Heart left ventricle (tissue), 16 donors: ENCODE measurements around the gene PTPRU. TPM values are rescaled to one million over a fixed set of nuclear protein-coding genes. Genes with fewer than 3 reads are reported as not detected.
"Not testable (repeated sequence)": the region's sequence is repeated elsewhere in the genome, so short reads cannot be mapped to it uniquely, and the experiment has no call there.

ENCODE experiments used
- ATAC-seq, 4 donors: fragments of 200-7000 bp; cut with Tn5 transposase; one replicate each; pipeline ENCODE4 v1.9.1; 2020 to 2022; ENCODE audit warnings: moderate library complexity in 4 of 4, mild to moderate bottlenecking in 3 of 4, moderate number of reproducible peaks in 1 of 4
- DNase-seq, 5 donors: peaks; one replicate each; pipeline ENCODE4 v3.0.0-alpha.2; 2020
- H3K27ac ChIP-seq, 12 donors: fragments of 200-600 bp; sonication (generic) in 4 of 12; one replicate each; pipeline versions ENCODE4 v1.5.0 to v1.8.0; 2016 to 2022; ENCODE audit warnings: mild to moderate bottlenecking in 2 of 12
- H3K27me3 ChIP-seq, 9 donors: fragments of 200-600 bp; sonication (generic) in 2 of 9; one replicate each; pipeline versions ENCODE4 v1.5.1 to v1.8.0; 2016 to 2022; ENCODE audit warnings: mild to moderate bottlenecking in 3 of 9
- H3K36me3 ChIP-seq, 9 donors: fragments of 200-600 bp; sonication (generic) in 2 of 9; one replicate each; pipeline versions ENCODE4 v1.5.0 to v1.8.0; 2018 to 2022; ENCODE audit warnings: mild to moderate bottlenecking in 2 of 9
- H3K4me1 ChIP-seq, 12 donors: fragments of 200-600 bp; sonication (generic) in 4 of 12; one replicate each; pipeline versions ENCODE4 v1.5.0 to v1.8.0; 2016 to 2022; ENCODE audit warnings: mild to moderate bottlenecking in 3 of 12
- H3K4me3 ChIP-seq, 12 donors: fragments of 200-600 bp; sonication (generic) in 4 of 12; one replicate each; pipeline versions ENCODE4 v1.5.0 to v1.8.0; 2017 to 2022; ENCODE audit warnings: mild to moderate bottlenecking in 9 of 12, moderate library complexity in 4 of 12
- H3K9me3 ChIP-seq, 12 donors: fragments of 200-600 bp; sonication (generic) in 4 of 12; one replicate each; pipeline versions ENCODE4 v1.5.0 to v1.8.0; 2016 to 2022; ENCODE audit warnings: mild to moderate bottlenecking in 1 of 12
- CTCF ChIP-seq, 12 donors: fragments of 200-600 bp; sonication (generic) in 4 of 12; IDR thresholded peaks; one replicate each; pipeline versions ENCODE4 v1.5.0 to v1.8.0; 2018 to 2022; ENCODE audit warnings: antibody characterized with exemption in 12 of 12, mild to moderate bottlenecking in 5 of 12
- POLR2A ChIP-seq, 2 donors: fragments of 450-650 bp; IDR thresholded peaks; one replicate each; pipeline ENCODE4 v1.6.1; 2017; ENCODE audit warnings: antibody characterized with exemption in 2 of 2, mild to moderate bottlenecking in 2 of 2, moderate library complexity in 2 of 2
- WGBS, 4 donors: extraction: QIAGEN DNeasy Blood & Tissue Kit in 2 of 4; methylation state at CpG; one replicate each; pipeline versions ENCODE4 v1.1.5 to v1.1.7; 2013 to 2018; 5-methylcytosine and 5-hydroxymethylcytosine counted together
- intact Hi-C, 10 donors: fragments of 100-400 bp; cut with DNase I; formaldehyde crosslinking; loops; one replicate each; pipeline versions ENCODE4 v1.11.1 to v1.14.2; 2022
- polyA plus RNA-seq, 2 donors: library from polyadenylated mRNA; stranded (reverse); fragments of 200-250 nt; gene quantifications; one replicate each; pipeline ENCODE4 v1.2.3, GENCODE V29; 2013
- total RNA-seq, 9 donors: library from RNA; depleted of rRNA in 2 of 9; stranded (reverse); fragments of >200 nt in 2 of 9; fragmentation: NEBNext Ultra II Directional in 3 of 9; extraction: Animal tissue kit (Norgen Biotek cat#: 25700) in 3 of 9; gene quantifications; one replicate each; pipeline versions ENCODE4 v1.1.0 to v1.2.4, GENCODE V29; 2016 to 2023
- donor health status: ischemic (EF 13 %, LVEDD 7.1; RV severe dilation, severe dysfunction).
- donor health status: healthy with polysubstance abuse.
- donor health status: DM: no; HTN: yes; CAD: no.
- donor health status: DM: no; HTN: no; CAD: no.
- donor health status: ischemic (EF 25% LVEDD 6.9; RV normal size, moderate dysfunction).
- donor health status: ischemic (EF 25% LVEDD 5.7; RV mildly dilated, moderate dysfunction).
- donor health status: healthy.
- donor health status: DM: yes; HTN: yes; CAD: no.
- donor health status: ischemic (EF 35%, LVEDD 5.7; RV mildly dilated, moderate dysfunction).
- donor health status: nonischemic (EF 11% LVEDD 7.7; RV severe dilation, severe dysfunction).
- donor health status: DM: yes; HTN: yes; CAD: no.
- donor health status: PGD.
- donor health status: ischemic (EF 29% LVEDD 5.4; RV normal size, mild dysfunction).
- donor health status: nonischemic (EF 23%, LVEDD 6.1; RV moderate dilation, normal function).

PTPRU gene
- total and polyA plus RNA-seq, 11 donors: 7.1 to 59.9 (median 16.2) TPM

GRCh38 chr1:29312469-29313461, 76.4 kb downstream of the PTPRU start:
- intact Hi-C loops: no loop called here
- ATAC-seq (no peak), DNase-seq (peak in 1 of 5 donors; percentile 34)
- H3K9me3 ChIP-seq: no peaks in the 10 kb centered on the region
- H3K4me1 ChIP-seq: no peaks in the 10 kb centered on the region
- H3K27me3 ChIP-seq: no peaks in the 10 kb centered on the region
- H3K4me3 ChIP-seq: no peak overlapping the region
- 91 to 92% (median 92%) methylated on average over 22 to 24 of the region's 24 CpGs for WGBS, 4 donors
- peaks cover 0 to 30% (median 0%) of the 10 kb centered on the region in 9 donors for H3K36me3 ChIP-seq
- no peak overlapping the region for H3K27ac ChIP-seq
- TF ChIP-seq CTCF (IDR thresholded peaks at IDR 0.05) (no peak), POLR2A (IDR thresholded peaks at IDR 0.05) (no peak)

- intact Hi-C loops: not testable (repeated sequence)
Measured at GRCh38 chr1:29314685-29315084, 78.4 kb downstream of the PTPRU start.

GRCh38 chr1:29315262-29315661, 78.9 kb downstream of the PTPRU start:
- 94 to 96% (median 95%) methylated on average over 14 to 15 of the region's 15 CpGs for WGBS, 4 donors

More at GRCh38 chr1:29314685-29315084, 78.4 kb downstream of the PTPRU start:
- not testable (repeated sequence) for H3K9me3 ChIP-seq, H3K27me3 ChIP-seq, H3K27ac ChIP-seq, H3K4me3 ChIP-seq, H3K4me1 ChIP-seq, DNase-seq, ATAC-seq
- peaks cover 0 to 31% (median 0%) of the 10 kb centered on the region in 9 donors for H3K36me3 ChIP-seq
- WGBS, 4 donors: 85 to 89% (median 86%) methylated on average over 8 of the region's 8 CpGs

GRCh38 chr1:29315876-29316275, 79.6 kb downstream of the PTPRU start:
- TF ChIP-seq POLR2A (IDR thresholded peaks at IDR 0.05) (no peak), CTCF (IDR thresholded peaks at IDR 0.05) (no peak)
- Histone ChIP-seq H3K9me3 (no peaks in the 10 kb centered on the region), H3K27ac (no peak overlapping the region), H3K27me3 (no peaks in the 10 kb centered on the region), H3K36me3 (peaks cover 0 to 31% (median 0%) of the 10 kb centered on the region in 9 donors), H3K4me3 (no peak overlapping the region), H3K4me1 (no peaks in the 10 kb centered on the region)
- 88 to 97% (median 95%) methylated on average over 4 of the region's 4 CpGs for WGBS, 4 donors
- intact Hi-C loops: no loop called here
- DNase-seq (peak in 1 of 5 donors; percentile 16), ATAC-seq (no peak)

More at GRCh38 chr1:29315262-29315661, 78.9 kb downstream of the PTPRU start:
- DNase-seq (peak in 2 of 5 donors; percentile 18 to 31), ATAC-seq (no peak)
- Histone ChIP-seq H3K9me3 (no peaks in the 10 kb centered on the region), H3K4me1 (no peaks in the 10 kb centered on the region), H3K27ac (no peak overlapping the region), H3K36me3 (peaks cover 0 to 31% (median 0%) of the 10 kb centered on the region in 9 donors), H3K4me3 (no peak overlapping the region), H3K27me3 (no peaks in the 10 kb centered on the region)
- intact Hi-C loops: no loop called here
- TF ChIP-seq POLR2A (IDR thresholded peaks at IDR 0.05) (no peak), CTCF (IDR thresholded peaks at IDR 0.05) (no peak)
